ENCODE data around the gene PLEKHA8. TPM values are rescaled to one million over a fixed set of nuclear protein-coding genes. Genes with fewer than 3 reads are reported as not detected.

PLEKHA8 gene
- total RNA-seq, 2 experiments from 2014 or later = 16.8 to 17.1 TPM

DNA sequence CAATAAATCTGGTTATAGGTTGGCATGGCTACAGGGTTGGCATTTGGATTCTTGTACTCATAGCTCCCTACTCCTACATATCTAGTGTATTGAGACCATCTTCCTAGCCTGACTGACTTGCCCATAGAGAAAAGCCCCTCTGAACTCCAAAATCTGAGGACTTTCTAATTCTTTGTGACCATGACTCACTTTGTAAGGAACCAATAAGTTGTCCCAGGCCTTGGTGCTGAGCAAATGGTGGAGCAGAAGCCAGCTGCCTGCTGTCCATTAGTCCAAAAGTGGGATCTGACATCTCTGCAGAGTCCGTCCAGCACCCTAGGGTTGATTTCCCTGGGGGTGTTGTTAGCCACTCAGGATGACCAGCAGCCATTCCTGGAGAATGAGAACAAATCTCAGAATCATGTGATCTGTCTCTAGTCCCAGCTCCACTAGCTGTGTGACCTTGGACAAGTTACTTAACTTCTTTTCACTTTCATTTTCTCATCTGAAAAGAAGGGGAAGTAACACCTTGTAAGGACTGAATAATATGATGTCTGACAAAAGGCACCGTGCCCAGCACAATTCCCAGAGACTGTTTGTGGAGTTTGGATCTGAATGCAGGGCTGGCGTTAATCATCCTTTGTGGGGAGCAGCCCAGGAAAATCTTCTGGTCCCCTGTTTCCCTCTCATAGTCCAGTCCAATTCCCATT lies 150.7 kb downstream of the PLEKHA8 start:
- no peak overlapping the region for H3K4me3 Mint-ChIP-seq
- H3K9me3 Mint-ChIP-seq = no peaks in the 10 kb centered on the region
- H3K27me3 Mint-ChIP-seq = no peaks in the 10 kb centered on the region
- H3K4me1 Mint-ChIP-seq (ENCODE audit: low read depth) = peaks cover 6% of the 10 kb centered on the region
- H3K27ac Mint-ChIP-seq = no peak overlapping the region
- intact Hi-C loops (cut with micrococcal nuclease) = no loop called here
- POLR2A ChIA-PET = no interaction called here
- CTCF ChIA-PET = interaction anchor here (1.3 to 1.4 kb wide), 2 partner anchors 12 to 39 kb away, joined by 3 to 5 read pairs; no protein-coding TSS in a partner anchor
- no peak for DNase-seq
- ATAC-seq = peak; percentile 61
- no peaks in the 10 kb centered on the region for H3K36me3 Mint-ChIP-seq (ENCODE audit: low read depth)
- TF ChIP-seq, protein P1, sequence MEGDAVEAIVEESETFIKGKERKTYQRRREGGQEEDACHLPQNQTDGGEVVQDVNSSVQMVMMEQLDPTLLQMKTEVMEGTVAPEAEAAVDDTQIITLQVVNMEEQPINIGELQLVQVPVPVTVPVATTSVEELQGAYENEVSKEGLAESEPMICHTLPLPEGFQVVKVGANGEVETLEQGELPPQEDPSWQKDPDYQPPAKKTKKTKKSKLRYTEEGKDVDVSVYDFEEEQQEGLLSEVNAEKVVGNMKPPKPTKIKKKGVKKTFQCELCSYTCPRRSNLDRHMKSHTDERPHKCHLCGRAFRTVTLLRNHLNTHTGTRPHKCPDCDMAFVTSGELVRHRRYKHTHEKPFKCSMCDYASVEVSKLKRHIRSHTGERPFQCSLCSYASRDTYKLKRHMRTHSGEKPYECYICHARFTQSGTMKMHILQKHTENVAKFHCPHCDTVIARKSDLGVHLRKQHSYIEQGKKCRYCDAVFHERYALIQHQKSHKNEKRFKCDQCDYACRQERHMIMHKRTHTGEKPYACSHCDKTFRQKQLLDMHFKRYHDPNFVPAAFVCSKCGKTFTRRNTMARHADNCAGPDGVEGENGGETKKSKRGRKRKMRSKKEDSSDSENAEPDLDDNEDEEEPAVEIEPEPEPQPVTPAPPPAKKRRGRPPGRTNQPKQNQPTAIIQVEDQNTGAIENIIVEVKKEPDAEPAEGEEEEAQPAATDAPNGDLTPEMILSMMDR (IDR thresholded peaks at IDR 0.05) = no peak

Other genes starting within 250 kb of the PLEKHA8 start
- gene WIPF3, start 221.9 kb upstream of the PLEKHA8 start, total RNA-seq = not detected
- 10 to 100 TPM; 10.8 to 14.7 TPM for gene SCRN1, start 38.6 kb upstream of the PLEKHA8 start, total RNA-seq
- 1 to 10 TPM; 8.8 to 9.0 TPM for gene FKBP14, start 1.7 kb upstream of the PLEKHA8 start, total RNA-seq
- 1 to 10 TPM; 3.2 to 3.3 TPM for gene MTURN, start 106.6 kb downstream of the PLEKHA8 start, total RNA-seq